ENCODE data around the gene ATP10A.
"Not testable (repeated sequence)": the region's sequence is repeated elsewhere in the genome, so short reads cannot be mapped to it uniquely, and the experiment has no call there.

Gene ATP10A

GRCh38 chr15:25761971-25762662, 101.0 kb downstream of the ATP10A start:
- peak; percentile 19 for DNase-seq (ENCODE audit: low read depth, low spot score)
- H3K4me3 ChIP-seq (ENCODE audit: low read depth, low read length), result no peak overlapping the region
- TF ChIP-seq, protein P1, sequence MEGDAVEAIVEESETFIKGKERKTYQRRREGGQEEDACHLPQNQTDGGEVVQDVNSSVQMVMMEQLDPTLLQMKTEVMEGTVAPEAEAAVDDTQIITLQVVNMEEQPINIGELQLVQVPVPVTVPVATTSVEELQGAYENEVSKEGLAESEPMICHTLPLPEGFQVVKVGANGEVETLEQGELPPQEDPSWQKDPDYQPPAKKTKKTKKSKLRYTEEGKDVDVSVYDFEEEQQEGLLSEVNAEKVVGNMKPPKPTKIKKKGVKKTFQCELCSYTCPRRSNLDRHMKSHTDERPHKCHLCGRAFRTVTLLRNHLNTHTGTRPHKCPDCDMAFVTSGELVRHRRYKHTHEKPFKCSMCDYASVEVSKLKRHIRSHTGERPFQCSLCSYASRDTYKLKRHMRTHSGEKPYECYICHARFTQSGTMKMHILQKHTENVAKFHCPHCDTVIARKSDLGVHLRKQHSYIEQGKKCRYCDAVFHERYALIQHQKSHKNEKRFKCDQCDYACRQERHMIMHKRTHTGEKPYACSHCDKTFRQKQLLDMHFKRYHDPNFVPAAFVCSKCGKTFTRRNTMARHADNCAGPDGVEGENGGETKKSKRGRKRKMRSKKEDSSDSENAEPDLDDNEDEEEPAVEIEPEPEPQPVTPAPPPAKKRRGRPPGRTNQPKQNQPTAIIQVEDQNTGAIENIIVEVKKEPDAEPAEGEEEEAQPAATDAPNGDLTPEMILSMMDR (IDR thresholded peaks at IDR 0.05; ENCODE audit: low read depth, low read length), result no peak
- in situ Hi-C loops (cut with HindIII; ENCODE audit: low sequenced_read_pairs), result no loop called here

- in situ Hi-C loops (cut with HindIII; ENCODE audit: low sequenced_read_pairs), result no loop called here
- TF ChIP-seq, protein P1 (IDR thresholded peaks at IDR 0.05; ENCODE audit: low read depth, low read length), result no peak
- DNase-seq (ENCODE audit: low read depth, low spot score), result no peak
- H3K4me3 ChIP-seq (ENCODE audit: low read depth, low read length), result no peak overlapping the region
These were observed 103.7 kb downstream of the ATP10A start for GRCh38 chr15:25759421-25759820.

GRCh38 chr15:25758612-25759011, 104.5 kb downstream of the ATP10A start:
- H3K4me3 ChIP-seq (ENCODE audit: low read depth, low read length); in situ Hi-C loops (cut with HindIII; ENCODE audit: low sequenced_read_pairs); DNase-seq (ENCODE audit: low read depth, low spot score): not testable (repeated sequence)

- in situ Hi-C loops (cut with HindIII; ENCODE audit: low sequenced_read_pairs), result no loop called here
- no peak overlapping the region for H3K4me3 ChIP-seq (ENCODE audit: low read depth, low read length)
- TF ChIP-seq, protein P1 (IDR thresholded peaks at IDR 0.05; ENCODE audit: low read depth, low read length), result no peak
- DNase-seq (ENCODE audit: low read depth, low spot score), result no peak
These were observed 119.4 kb downstream of the ATP10A start for GRCh38 chr15:25743548-25744275.

- TF ChIP-seq, protein P1 (IDR thresholded peaks at IDR 0.05; ENCODE audit: low read depth, low read length), result no peak
- H3K4me3 ChIP-seq (ENCODE audit: low read depth, low read length), result no peak overlapping the region
- no peak for DNase-seq (ENCODE audit: low read depth, low spot score)
- in situ Hi-C loops (cut with HindIII; ENCODE audit: low sequenced_read_pairs), result no loop called here
These were observed 120.2 kb downstream of the ATP10A start for GRCh38 chr15:25742776-25743547.

DNA sequence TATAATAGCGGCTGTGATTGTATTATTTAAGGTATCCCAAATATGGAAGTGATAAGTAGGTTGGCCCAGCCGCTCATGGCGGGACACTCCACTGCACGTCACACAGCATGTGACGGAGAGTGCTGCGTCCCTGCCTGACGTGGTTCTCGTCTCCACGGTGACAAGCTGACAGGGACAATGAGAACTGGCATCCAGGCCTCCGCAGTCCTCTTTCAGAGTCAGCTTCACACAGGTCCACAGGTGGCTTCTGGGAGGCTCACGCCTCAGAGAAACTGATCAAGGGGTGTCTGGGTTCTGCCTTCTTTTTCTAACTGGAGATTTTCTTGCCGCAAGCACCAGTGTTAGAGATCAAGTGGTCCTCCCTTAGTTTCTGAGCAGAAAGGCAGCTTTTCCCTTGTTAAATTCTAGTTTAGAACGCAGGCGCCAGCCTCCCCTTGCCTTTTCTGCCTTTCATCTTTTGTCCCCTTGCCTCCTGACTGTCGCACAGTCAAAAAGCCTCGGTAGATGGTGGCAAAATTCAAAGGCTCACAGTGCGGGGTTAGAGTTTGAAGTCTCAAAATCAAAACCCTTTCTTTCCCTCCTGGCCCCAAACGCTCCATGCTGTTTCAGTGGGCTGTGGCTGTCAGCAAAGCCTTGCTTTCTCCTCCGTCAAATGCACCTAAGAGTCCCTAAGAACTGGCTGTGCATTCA, 120.9 kb downstream of the ATP10A start:
- TF ChIP-seq, protein P1 (IDR thresholded peaks at IDR 0.05; ENCODE audit: low read depth, low read length), result no peak
- no peak for DNase-seq (ENCODE audit: low read depth, low spot score)
- in situ Hi-C loops (cut with HindIII; ENCODE audit: low sequenced_read_pairs), result no loop called here
- no peak overlapping the region for H3K4me3 ChIP-seq (ENCODE audit: low read depth, low read length)
